Keratinocyte (primary cell): ENCODE results near the gene SLC35A1.

Source experiments
- EZH2 ChIP-seq: IDR thresholded peaks from one replicate; pipeline ENCODE4 v1.6.1; 2012; ENCODE audit warnings: inconsistent platforms, mild to moderate bottlenecking, low read length, moderate library complexity
- TF ChIP-seq, protein P1 (sequence below), 3 experiments: IDR thresholded peaks in 1 of 3; conservative IDR thresholded peaks in 1 of 3; optimal IDR thresholded peaks in 1 of 3; 2 replicates in 2 of 3; 3 replicates in 1 of 3; pipeline versions ENCODE3 to v1.5.1; 2011; ENCODE audit warnings: low read length in 3 of 3, mild to moderate bottlenecking in 3 of 3, moderate library complexity in 2 of 3, control low read depth in 1 of 3, inconsistent platforms in 1 of 3; ENCODE audit not compliant: insufficient read depth in 2 of 3; ENCODE audit errors: extremely low read depth in 1 of 3

DNA sequence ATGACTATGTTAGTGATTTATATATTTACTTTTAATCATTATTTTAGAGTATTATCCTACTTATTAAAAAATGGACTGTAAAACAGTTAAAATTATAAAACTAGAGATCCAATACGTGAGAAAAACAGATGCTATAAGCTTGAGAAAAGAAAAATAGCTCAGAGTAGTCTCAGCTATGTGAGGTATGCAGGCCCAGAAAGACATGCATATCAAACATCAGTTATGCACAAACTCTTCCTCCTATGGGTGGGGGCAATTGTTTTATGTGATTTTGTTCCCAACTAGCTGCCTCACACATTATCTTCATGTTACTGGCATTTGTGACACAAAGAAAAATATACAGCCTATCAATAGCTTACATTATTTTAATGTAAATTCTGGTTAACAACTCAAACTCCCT is 88.2 kb downstream of the SLC35A1 start:
- TF ChIP-seq EZH2 = no peak
- TF ChIP-seq, protein P1, sequence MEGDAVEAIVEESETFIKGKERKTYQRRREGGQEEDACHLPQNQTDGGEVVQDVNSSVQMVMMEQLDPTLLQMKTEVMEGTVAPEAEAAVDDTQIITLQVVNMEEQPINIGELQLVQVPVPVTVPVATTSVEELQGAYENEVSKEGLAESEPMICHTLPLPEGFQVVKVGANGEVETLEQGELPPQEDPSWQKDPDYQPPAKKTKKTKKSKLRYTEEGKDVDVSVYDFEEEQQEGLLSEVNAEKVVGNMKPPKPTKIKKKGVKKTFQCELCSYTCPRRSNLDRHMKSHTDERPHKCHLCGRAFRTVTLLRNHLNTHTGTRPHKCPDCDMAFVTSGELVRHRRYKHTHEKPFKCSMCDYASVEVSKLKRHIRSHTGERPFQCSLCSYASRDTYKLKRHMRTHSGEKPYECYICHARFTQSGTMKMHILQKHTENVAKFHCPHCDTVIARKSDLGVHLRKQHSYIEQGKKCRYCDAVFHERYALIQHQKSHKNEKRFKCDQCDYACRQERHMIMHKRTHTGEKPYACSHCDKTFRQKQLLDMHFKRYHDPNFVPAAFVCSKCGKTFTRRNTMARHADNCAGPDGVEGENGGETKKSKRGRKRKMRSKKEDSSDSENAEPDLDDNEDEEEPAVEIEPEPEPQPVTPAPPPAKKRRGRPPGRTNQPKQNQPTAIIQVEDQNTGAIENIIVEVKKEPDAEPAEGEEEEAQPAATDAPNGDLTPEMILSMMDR (optimal IDR thresholded peaks at IDR 0.05 in 1 of 3, IDR thresholded peaks at IDR 0.05 in 1 of 3, conservative IDR thresholded peaks at IDR 0.05 in 1 of 3; ENCODE audit: extremely low read depth in 1 of 3, insufficient read depth in 2 of 3, low read length in 3 of 3) = no peak
